Body of pancreas (tissue), 4 donors: ENCODE results near the gene PDLIM1. TPM values are rescaled to one million over a fixed set of nuclear protein-coding genes. Genes with fewer than 3 reads are reported as not detected.

Experiments
- ATAC-seq: fragments of 150-250 bp; one replicate; pipeline ENCODE4 v1.9.1; 2016
- DNase-seq, 4 donors: peaks; one replicate each; pipeline ENCODE4 v3.0.0-alpha.2; 2019
- H3K27ac ChIP-seq, 4 donors: fragments of 200-600 bp; sonication (generic); 1 replicate in 3 of 4; 2 replicates in 1 of 4; pipeline versions ENCODE4 v1.5.1 to v1.6.1; 2016 to 2019; ENCODE audit warnings: mild to moderate bottlenecking in 1 of 4, mixed read lengths in 1 of 4, moderate library complexity in 1 of 4
- H3K27me3 ChIP-seq, 2 donors: fragments of 200-600 bp; sonication (generic); one replicate each; pipeline ENCODE4 v1.6.0; 2016; ENCODE audit warnings: mild to moderate bottlenecking in 1 of 2
- H3K36me3 ChIP-seq, 2 donors: fragments of 200-600 bp; sonication (generic); replicated peaks in 1 of 2; 2 replicates each; pipeline ENCODE4 v1.5.1; 2016; ENCODE audit warnings: low read depth in 2 of 2; ENCODE audit not compliant: insufficient read depth in 1 of 2
- H3K4me1 ChIP-seq: fragments of 200-600 bp; sonication (generic); one replicate; pipeline ENCODE4 v1.6.0; 2016
- H3K4me3 ChIP-seq, 2 donors: fragments of 200-600 bp; sonication (generic); 1 replicate in 1 of 2; 2 replicates in 1 of 2; pipeline ENCODE4 v1.5.1; 2016 to 2019
- H3K9me3 ChIP-seq, 3 donors: fragments of 200-600 bp; sonication (generic); 1 replicate in 2 of 3; 2 replicates in 1 of 3; pipeline ENCODE4 v1.5.1; 2016
- CTCF ChIP-seq, 7 experiments: fragments of 450-650 bp in 4 of 7; fragments of 200-600 bp in 3 of 7; sonication (generic) in 3 of 7; IDR thresholded peaks; one replicate each; pipeline ENCODE4 v1.5.1; 2016 to 2019; ENCODE audit warnings: antibody characterized with exemption in 7 of 7
- POLR2A ChIP-seq, 3 donors: fragments of 450-650 bp; IDR thresholded peaks; one replicate each; pipeline ENCODE4 v1.6.1; 2016; ENCODE audit warnings: antibody characterized with exemption in 3 of 3, mild to moderate bottlenecking in 2 of 3
- WGBS, 2 donors: methylation state at CpG; one replicate each; pipeline ENCODE4 v1.1.5; 2017; 5-methylcytosine and 5-hydroxymethylcytosine counted together
- intact Hi-C: fragments of 100-400 bp; cut with DNase I; formaldehyde crosslinking; loops from one replicate; pipeline ENCODE4 v1.15.1; 2023
- total RNA-seq, 2 donors: library from RNA; depleted of rRNA; stranded (reverse); fragments of >200 nt; gene quantifications; one replicate each; pipeline ENCODE4 v1.1.0, GENCODE V29; 2016

Gene PDLIM1
- total RNA-seq, 2 donors from 2014 or later: 41.5 to 66.2 TPM

- intact Hi-C loops: no loop called here
- H3K4me3 ChIP-seq: no peak overlapping the region
- WGBS, 2 donors: 90 to 99% methylated on average over 2 of the region's 2 CpGs
- no peaks in the 10 kb centered on the region for H3K36me3 ChIP-seq
- DNase-seq (no peak), ATAC-seq (no peak)
- H3K27ac ChIP-seq: no peak overlapping the region
- H3K4me1 ChIP-seq: no peaks in the 10 kb centered on the region
- no peaks in the 10 kb centered on the region for H3K27me3 ChIP-seq
- TF ChIP-seq POLR2A (IDR thresholded peaks at IDR 0.05) (no peak), CTCF (IDR thresholded peaks at IDR 0.05) (no peak)
- H3K9me3 ChIP-seq: no peaks in the 10 kb centered on the region
Measured at GRCh38 chr10:95326396-95326795, 35.6 kb upstream of the PDLIM1 start.

GRCh38 chr10:95325863-95326262 lies 35.1 kb upstream of the PDLIM1 start:
- WGBS, 2 donors: 82 to 87% methylated on average over 2 of the region's 2 CpGs
- no peaks in the 10 kb centered on the region for H3K27me3 ChIP-seq
- no peak for ATAC-seq
- H3K4me1 ChIP-seq: no peaks in the 10 kb centered on the region
- intact Hi-C loops: no loop called here
- no peak overlapping the region for H3K27ac ChIP-seq
- TF ChIP-seq POLR2A (IDR thresholded peaks at IDR 0.05): no peak
- no peak for TF ChIP-seq CTCF (IDR thresholded peaks at IDR 0.05)
- no peaks in the 10 kb centered on the region for H3K36me3 ChIP-seq
- no peaks in the 10 kb centered on the region for H3K9me3 ChIP-seq
- DNase-seq: peak in 1 of 4 donors; percentile 35
- H3K4me3 ChIP-seq: no peak overlapping the region

GRCh38 chr10:95324436-95325268 lies 33.8 kb upstream of the PDLIM1 start:
- no peaks in the 10 kb centered on the region for H3K27me3 ChIP-seq
- no peaks in the 10 kb centered on the region for H3K36me3 ChIP-seq
- ATAC-seq (no peak), DNase-seq (no peak)
- 82 to 86% methylated on average over 11 of the region's 11 CpGs for WGBS, 2 donors
- no peaks in the 10 kb centered on the region for H3K9me3 ChIP-seq
- TF ChIP-seq CTCF (IDR thresholded peaks at IDR 0.05) (no peak), POLR2A (IDR thresholded peaks at IDR 0.05) (no peak)
- no peak overlapping the region for H3K4me3 ChIP-seq
- H3K4me1 ChIP-seq: no peaks in the 10 kb centered on the region
- no peak overlapping the region for H3K27ac ChIP-seq
- intact Hi-C loops: no loop called here

GRCh38 chr10:95321554-95322301 lies 30.9 kb upstream of the PDLIM1 start:
- H3K36me3 ChIP-seq: no peaks in the 10 kb centered on the region
- no peaks in the 10 kb centered on the region for H3K27me3 ChIP-seq

More at GRCh38 chr10:95321554-95322301, 30.9 kb upstream of the PDLIM1 start:
- no peak for DNase-seq
- Histone ChIP-seq H3K27ac (no peak overlapping the region), H3K4me3 (no peak overlapping the region), H3K9me3 (no peaks in the 10 kb centered on the region), H3K4me1 (no peaks in the 10 kb centered on the region)
- 73 to 77% methylated on average over 10 of the region's 10 CpGs for WGBS, 2 donors
- intact Hi-C loops: no loop called here
- TF ChIP-seq CTCF (IDR thresholded peaks at IDR 0.05) (no peak), POLR2A (IDR thresholded peaks at IDR 0.05) (no peak)
- ATAC-seq: no peak
